Stimulated activated CD8-positive, alpha-beta memory T cell treated with anti-CD3 and anti-CD28 coated beads, Interleukin-15, amount 100 ng/mL, for 1 hour (primary cell): ENCODE measurements around the gene NPAS2.
A peak's percentile ranks its signal among the peaks of the same experiment; 100 is the strongest.

Source experiments
- DNase-seq: peaks from one replicate; pipeline ENCODE4 v3.0.0-alpha.2; 2020; ENCODE audit warnings: low read depth

The NPAS2 gene

DNA sequence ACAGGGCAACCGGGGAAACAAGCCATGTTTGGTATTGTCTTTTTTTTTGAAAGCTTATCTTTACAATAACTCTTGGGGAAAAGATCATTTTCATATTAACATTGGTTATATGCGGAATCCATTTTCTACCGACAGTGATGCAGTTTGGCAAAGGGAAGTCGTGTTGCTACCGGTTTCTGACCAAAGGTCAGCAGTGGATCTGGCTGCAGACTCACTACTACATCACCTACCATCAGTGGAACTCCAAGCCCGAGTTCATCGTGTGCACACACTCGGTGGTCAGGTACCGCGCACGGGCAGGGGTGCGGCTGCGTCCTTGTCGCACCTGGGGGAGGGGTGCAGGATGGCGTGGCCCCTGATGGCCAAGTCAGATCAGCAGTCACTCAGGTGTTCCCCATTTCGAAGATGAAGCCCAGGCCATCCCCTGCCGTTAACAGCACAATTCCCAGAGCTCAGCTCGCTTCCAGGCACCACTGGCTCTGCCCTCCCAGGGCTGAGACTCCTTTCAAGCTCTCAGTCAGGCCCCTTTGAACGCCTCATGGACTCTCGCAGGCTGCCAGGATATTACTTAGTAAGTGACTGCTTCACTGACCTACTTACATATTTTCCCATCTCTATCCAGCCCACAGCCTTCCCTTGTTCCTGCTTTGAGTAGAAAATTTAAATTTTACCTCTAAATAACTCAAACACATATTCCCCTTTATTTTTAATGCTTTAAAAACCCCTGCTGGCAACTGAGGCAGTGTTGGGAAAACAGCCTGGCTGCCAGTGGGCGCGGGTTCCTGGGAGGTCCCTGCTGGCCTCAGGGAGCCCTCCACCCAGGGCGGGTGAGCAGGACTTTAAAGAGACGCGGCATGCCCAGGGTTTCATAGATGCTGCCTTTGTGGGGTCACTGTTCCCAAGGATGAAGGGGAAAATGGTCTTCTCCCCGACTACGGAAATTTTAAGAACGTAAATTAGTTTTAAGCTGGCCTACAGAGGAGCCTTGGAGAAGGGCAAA, 148.5 kb downstream of the NPAS2 start:
- no peak for DNase-seq

DNA sequence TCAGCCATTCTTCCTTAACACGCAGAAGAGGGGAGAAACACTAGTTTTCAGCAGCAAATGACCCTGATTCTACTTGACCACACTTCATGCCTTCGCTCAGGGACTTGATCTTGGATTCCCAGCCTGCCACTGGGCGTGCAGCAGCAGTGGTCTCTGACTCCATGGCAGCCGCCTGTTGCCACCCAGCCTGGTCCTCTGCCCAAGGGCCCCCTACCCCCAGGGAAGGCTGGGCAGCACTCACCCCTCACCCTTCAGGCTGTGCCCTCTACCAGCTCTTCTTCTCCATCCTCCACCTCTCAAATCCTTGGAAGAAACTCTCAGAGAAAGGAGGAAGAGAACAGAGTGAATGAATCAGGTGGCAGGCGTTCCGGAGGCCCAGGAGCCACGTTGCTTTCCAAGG, 150.1 kb downstream of the NPAS2 start:
- no peak for DNase-seq

- DNase-seq, result no peak
These were observed 151.3 kb downstream of the NPAS2 start for GRCh38 chr2:100971221-100971620.

DNA sequence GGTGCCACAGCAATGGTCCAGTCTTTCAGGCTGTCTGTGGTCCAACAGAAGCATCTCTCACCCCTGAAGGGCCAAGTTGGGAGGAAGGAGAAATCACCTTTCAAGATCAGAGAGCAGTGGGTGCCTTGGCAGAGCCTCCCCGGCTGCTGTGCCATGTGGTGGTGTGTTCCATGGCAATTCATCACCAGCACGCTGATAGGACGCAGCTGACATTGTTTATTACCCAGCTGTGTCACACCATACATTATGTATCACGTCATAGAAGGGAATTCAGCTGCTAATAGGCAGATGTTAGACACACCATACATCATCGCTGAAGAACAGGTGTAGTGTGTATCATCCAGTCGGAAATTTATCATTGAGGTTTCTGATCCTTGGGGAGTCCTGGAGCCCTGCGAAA, 152.5 kb downstream of the NPAS2 start:
- no peak for DNase-seq

DNA sequence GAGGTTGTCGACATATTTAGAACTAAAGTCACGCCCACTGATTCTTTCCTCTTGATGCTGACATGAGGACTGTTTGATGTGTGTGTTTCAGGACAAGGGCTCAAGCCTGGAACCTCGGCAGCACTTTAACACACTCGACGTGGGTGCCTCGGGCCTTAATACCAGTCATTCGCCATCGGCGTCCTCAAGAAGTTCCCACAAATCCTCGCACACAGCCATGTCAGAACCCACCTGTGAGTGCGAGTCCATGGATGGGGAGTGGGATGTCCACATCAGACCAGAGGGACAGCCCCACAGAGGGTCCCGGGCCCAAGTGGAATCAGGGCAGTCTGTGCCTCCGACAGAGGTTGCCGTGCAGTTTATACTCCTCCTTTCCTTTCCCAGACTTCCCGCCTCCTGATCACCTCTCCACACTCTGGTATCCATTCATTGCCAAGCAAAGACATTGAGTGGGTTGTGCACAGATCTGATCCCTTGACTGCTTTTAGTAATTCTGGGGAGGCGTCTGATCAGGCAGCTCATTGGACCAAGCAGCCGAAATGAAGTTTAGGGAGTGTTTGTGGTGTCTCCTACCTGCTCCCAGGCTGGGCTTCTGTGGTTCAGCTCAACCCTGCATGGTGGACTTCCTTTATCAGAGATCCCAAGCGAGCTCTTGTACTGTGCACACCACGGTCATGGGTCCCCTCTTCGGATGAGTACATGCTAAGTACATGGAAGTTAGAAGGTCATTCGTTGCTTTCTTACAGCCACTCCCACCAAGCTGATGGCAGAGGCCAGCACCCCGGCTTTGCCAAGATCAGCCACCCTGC, 155.0 kb downstream of the NPAS2 start:
- no peak for DNase-seq

DNA sequence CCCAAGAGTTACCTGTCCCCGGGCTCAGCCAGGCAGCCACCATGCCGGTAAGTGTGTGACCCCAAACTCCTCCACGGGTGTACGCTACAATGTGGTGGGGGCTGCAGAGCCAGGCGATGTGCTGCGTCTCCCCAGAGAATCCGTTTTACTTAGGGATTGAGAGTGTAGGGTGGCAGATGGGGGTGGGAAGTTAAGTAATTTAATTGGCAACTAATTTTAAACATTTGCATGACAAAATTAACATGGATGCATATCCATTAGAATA, 155.5 kb downstream of the NPAS2 start:
- DNase-seq, result no peak

DNA sequence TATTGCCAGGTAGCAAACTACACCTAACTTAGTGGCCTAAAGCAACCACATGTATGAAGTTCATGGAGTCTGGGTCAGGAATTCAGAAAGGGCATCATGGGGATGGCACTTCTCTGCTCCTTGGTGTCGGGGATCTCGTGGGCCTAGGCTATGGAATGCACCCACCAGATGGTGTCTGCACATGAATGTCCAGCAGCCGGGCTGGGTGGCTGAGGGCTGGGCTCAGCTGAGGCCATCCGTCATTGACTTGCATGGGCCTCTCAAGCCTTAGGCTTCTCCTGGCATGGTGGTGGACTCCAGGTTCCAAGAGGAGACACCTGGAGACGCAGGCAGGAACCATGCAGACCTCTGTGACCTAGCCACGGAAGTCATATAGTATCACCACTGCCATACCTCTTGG, 156.1 kb downstream of the NPAS2 start:
- no peak for DNase-seq

GRCh38 chr2:100976645-100977391, 156.9 kb downstream of the NPAS2 start:
- no peak for DNase-seq

DNA sequence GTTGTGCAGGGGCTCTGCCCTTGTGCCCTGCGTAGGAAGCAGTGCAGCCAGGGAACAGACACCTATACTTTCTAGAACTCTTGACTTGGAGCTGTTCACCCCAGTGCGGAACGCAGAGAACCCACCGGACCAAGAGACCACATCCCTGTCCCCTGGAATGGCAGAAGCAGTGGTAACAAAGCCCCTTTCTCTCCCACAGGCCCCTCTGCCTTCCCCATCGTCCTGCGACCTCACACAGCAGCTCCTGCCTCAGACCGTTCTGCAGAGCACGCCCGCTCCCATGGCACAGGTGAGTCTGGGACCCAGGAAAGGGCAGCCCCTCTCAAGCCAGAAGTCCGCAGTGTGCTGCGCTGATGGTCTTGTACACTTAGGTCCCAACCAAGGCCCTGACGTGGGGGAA, 157.6 kb downstream of the NPAS2 start:
- DNase-seq, result no peak

DNA sequence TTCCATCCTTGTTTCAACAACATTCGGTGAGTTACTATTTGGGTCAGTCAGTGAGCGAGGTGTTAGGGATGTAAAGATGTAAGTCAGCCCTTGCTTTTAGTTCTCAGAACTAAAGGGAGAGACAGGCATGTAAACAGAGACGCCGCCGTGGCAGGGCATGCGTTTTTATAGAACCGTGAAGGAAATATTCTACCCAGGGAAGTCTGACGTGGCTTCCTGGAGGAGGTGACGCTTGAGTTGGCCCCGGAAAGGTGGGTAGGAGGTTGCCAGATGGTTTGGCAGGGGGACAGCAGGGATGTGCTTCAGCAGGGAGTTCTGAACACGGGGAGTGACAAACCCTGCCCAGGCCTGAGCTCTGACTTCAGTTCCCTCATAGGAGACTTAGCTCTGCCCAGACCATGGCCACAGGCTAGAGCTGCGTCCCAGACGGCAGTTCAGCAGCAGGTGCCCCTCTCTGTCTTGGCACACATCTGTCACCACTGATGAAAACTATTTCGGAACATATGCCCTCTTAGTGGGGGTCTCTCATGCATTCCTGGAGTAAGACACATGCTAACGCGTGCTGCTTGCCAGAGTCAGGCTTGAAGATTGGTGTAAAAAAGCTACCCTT, 158.7 kb downstream of the NPAS2 start:
- no peak for DNase-seq

DNA sequence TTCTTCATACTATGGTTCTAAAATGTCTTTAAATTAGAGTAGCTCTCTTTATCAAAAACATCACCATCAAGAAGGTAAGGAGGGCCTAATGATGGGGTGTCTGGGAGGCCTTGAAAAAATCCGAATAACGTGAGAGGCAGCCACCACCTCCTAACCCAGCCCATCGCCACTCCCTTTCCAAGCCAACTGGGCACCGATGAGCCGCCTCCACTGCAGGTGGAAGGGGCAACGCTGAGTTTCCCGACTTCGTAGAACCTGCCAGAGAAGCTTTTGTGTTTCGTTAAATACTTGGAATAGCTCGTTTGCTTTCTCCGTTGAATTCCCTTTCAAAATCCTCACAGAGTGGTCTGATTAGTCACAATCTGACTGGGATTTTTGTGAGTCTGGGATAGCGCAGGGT, 160.1 kb downstream of the NPAS2 start:
- DNase-seq, result no peak

GRCh38 chr2:100981011-100981410, 161.1 kb downstream of the NPAS2 start:
- no peak for DNase-seq

GRCh38 chr2:100982431-100982861, 162.5 kb downstream of the NPAS2 start:
- DNase-seq, result no peak

GRCh38 chr2:100983201-100983600, 163.3 kb downstream of the NPAS2 start:
- DNase-seq, result no peak

DNA sequence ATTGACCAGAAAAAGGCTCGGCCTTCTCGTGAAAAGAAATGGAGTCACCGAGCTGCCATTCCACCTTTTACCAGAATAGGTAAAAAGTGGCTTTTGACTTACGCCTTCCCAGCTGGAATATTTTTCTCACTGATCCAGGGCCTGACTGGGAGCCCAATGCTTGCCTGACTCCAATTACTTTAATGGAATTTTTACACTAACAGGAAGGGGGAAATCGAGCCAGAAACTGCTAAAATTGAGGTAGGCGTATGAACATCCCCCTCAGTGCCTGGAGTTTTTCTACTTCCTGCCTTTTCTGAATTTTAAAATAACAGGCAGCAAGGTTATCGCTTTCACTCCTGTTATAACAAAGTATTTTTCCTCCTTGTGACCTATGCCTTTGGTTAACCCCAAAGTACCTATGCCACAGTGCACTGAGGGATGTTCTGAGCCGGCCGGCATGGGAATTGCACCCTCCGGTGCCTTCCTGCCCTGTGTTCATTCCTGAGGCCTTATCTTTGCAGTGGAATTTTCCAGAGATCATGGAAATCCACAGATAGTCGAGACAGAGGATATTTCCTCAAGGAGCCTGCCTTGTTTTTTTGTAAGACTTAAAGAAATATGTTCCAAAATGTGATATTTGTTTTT, 163.9 kb downstream of the NPAS2 start:
- DNase-seq, result no peak

- peak; percentile 57 for DNase-seq
These were observed 165.0 kb downstream of the NPAS2 start for GRCh38 chr2:100984892-100985307.

GRCh38 chr2:100986157-100986556, 166.2 kb downstream of the NPAS2 start:
- no peak for DNase-seq

GRCh38 chr2:100987536-100987935, 167.6 kb downstream of the NPAS2 start:
- DNase-seq, result no peak

- DNase-seq, result no peak
These were observed 168.0 kb downstream of the NPAS2 start for GRCh38 chr2:100987974-100988373.

DNA sequence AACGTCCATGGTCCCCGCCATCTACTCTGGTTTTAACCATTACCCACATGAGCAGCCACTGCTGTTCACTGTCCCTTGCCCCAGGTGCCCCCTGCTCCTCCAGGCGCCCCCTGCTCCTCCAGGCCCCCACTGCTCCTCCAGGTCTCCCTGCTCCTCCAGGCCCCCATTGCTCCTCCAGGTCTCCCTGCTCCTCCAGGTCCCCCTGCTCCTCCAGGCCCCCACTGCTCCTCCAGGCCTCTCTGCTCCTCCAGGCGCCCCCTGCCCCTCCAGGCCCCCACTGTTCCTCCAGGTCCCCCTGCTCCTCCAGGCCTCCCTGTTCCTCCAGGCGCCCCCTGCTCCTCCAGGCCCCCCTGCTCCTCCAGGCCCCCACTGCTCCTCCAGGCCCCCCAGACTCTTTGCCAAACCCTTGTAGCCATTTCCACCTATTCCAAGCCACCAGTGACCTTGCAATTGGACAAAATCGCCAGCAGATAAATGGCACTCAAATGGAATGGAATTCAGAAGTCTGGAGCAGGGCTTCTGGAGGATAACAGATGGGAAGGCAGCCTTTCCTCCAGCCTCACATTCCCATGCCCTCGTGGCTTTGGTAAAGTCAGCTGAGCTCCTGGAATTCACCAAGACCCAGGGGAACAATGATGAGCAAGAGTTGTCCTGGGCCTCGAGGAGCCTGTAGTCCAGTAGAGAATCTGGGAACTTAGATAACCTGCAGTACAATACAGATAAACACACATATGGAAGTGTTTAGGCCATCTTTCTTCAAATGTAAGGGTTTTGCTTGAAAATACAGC, 168.9 kb downstream of the NPAS2 start:
- DNase-seq, result no peak

- no peak for DNase-seq
These were observed 169.7 kb downstream of the NPAS2 start for GRCh38 chr2:100989666-100990065.
